Osteoblast (primary cell): Measurements from ENCODE around the gene ULK4. TPM values are rescaled to one million over a fixed set of nuclear protein-coding genes. Genes with fewer than 3 reads are reported as not detected.
A peak's percentile ranks its signal among the peaks of the same experiment; 100 is the strongest.

ENCODE experiments used
- DNase-seq: peaks from one replicate; pipeline ENCODE4 v3.0.0; 2011; ENCODE audit warnings: low spot score, mixed read lengths; ENCODE audit not compliant: insufficient read length; ENCODE audit errors: missing footprints
- H2AFZ ChIP-seq: 2 replicates; pipeline ENCODE4 v1.6.0; 2011; ENCODE audit warnings: mild to moderate bottlenecking, low read length
- H3K27ac ChIP-seq: 2 replicates; pipeline ENCODE4 v1.5.1; 2011; ENCODE audit warnings: mild to moderate bottlenecking, low read depth, low read length, moderate library complexity
- H3K27me3 ChIP-seq: 2 replicates; pipeline ENCODE4 v1.6.0; 2012; ENCODE audit warnings: mild to moderate bottlenecking, control low read depth, inconsistent platforms, low read length, moderate library complexity; ENCODE audit not compliant: insufficient read depth
- H3K36me3 ChIP-seq: 2 replicates; pipeline ENCODE4 v1.5.1; 2011; ENCODE audit warnings: mild to moderate bottlenecking, low read length, control low read depth, moderate library complexity; ENCODE audit not compliant: insufficient read depth
- H3K4me1 ChIP-seq: 2 replicates; pipeline ENCODE4 v1.5.1; 2011; ENCODE audit warnings: mild to moderate bottlenecking, low read length, control low read depth, moderate library complexity; ENCODE audit not compliant: insufficient read depth
- H3K4me2 ChIP-seq: 2 replicates; pipeline ENCODE4 v1.6.0; 2011; ENCODE audit warnings: mild to moderate bottlenecking, low read length; ENCODE audit not compliant: insufficient read depth
- H3K4me3 ChIP-seq: fragments of 200-600 bp; sonication (generic); 3 replicates; pipeline ENCODE4 v1.5.1; 2012; ENCODE audit warnings: mild to moderate bottlenecking, low read length, inconsistent platforms; ENCODE audit not compliant: insufficient read depth
- H3K79me2 ChIP-seq: 2 replicates; pipeline ENCODE4 v1.6.0; 2012; ENCODE audit warnings: mild to moderate bottlenecking, low read length, control low read depth, inconsistent platforms; ENCODE audit not compliant: insufficient read depth
- H3K9me3 ChIP-seq: 2 replicates; pipeline ENCODE4 v1.5.1; 2011; ENCODE audit warnings: low read depth, low read length, control low read depth
- H4K20me1 ChIP-seq: 2 replicates; pipeline ENCODE4 v1.6.0; 2012; ENCODE audit warnings: mild to moderate bottlenecking, low read length, control low read depth; ENCODE audit not compliant: insufficient read depth
- small RNA-seq: library from RNA; depleted of rRNA; stranded (forward); fragments of <200 nt; gene quantifications from one replicate; pipeline ENCODE3, GENCODE V24; 2012
- total RNA-seq: library from RNA; depleted of rRNA; stranded (reverse); fragments of >200 nt; gene quantifications from 2 replicates; pipeline ENCODE4 v1.2.3, GENCODE V29; 2012
- TF ChIP-seq, protein P1 (sequence below): IDR thresholded peaks from 2 replicates; pipeline ENCODE4 v1.5.1; 2011; ENCODE audit warnings: mild to moderate bottlenecking, low read depth, low read length, moderate library complexity; ENCODE audit errors: extremely low read depth

Gene ULK4
- total RNA-seq, 1 donor, result 20.6 TPM

DNA sequence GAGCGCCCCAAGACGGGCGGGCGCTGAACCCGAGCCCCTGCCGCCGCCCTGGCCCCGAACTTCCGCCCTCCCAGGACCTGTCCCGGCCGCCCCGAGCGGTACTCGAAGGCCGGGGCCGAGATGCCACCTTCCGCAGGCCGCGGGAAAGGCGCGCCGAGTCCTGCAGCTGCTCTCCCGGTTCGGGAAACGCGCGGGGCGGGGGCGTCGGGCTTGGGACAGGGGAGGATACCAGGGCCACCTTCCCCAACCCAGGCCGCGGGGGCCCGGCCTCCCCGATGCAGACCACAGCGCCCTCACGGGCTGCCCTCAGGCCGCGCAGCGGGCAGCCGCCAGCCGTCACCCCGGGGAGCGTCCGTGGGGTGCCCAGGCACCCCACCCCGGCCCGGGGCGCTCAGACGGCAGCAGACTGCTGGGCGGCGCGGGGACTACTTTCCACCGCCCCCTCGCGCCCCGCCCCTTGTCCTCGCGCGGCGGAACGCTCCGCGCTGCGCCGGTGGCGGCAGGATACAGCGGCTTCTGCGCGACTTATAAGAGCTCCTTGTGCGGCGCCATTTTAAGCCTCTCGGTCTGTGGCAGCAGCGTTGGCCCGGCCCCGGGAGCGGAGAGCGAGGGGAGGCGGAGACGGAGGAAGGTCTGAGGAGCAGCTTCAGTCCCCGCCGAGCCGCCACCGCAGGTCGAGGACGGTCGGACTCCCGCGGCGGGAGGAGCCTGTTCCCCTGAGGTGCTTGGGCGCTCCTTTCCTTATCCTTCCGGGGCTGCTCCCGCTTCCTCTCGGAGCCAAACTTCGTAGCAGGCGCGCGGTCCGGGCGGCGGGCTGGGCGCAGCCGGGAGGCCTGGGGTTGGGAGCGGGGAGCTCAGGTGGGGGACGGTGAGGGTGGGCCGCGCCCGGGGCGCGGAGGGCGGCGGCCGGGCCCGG is 762.7 kb downstream of the ULK4 start, which contains the start of gene CTNNB1:
TSS of gene CTNNB1 (plus strand) at position 556 of the 916 bp plus-strand sequence. CDS start 24,564 bp downstream, outside the sequence.
- Histone ChIP-seq H3K4me1 (peaks cover 25% of the 10 kb centered on the region), H3K27ac (peak within 1 kb of the TSS; percentile 92), H3K9me3 (no peaks in the 10 kb centered on the region), H3K4me2 (peak within 1 kb of the TSS; percentile 95), H3K4me3 (peak within 1 kb of the TSS; percentile 91), H2AFZ (peak within 1 kb of the TSS; percentile 80), H3K27me3 (no peaks in the 10 kb centered on the region), H3K79me2 (peaks cover 47% of the 10 kb centered on the region), H3K36me3 (no peaks in the 10 kb centered on the region), H4K20me1 (peaks cover 40% of the 10 kb centered on the region)
- TF ChIP-seq, protein P1, sequence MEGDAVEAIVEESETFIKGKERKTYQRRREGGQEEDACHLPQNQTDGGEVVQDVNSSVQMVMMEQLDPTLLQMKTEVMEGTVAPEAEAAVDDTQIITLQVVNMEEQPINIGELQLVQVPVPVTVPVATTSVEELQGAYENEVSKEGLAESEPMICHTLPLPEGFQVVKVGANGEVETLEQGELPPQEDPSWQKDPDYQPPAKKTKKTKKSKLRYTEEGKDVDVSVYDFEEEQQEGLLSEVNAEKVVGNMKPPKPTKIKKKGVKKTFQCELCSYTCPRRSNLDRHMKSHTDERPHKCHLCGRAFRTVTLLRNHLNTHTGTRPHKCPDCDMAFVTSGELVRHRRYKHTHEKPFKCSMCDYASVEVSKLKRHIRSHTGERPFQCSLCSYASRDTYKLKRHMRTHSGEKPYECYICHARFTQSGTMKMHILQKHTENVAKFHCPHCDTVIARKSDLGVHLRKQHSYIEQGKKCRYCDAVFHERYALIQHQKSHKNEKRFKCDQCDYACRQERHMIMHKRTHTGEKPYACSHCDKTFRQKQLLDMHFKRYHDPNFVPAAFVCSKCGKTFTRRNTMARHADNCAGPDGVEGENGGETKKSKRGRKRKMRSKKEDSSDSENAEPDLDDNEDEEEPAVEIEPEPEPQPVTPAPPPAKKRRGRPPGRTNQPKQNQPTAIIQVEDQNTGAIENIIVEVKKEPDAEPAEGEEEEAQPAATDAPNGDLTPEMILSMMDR, result peak; percentile 14
- peak; percentile 96 for DNase-seq

DNA sequence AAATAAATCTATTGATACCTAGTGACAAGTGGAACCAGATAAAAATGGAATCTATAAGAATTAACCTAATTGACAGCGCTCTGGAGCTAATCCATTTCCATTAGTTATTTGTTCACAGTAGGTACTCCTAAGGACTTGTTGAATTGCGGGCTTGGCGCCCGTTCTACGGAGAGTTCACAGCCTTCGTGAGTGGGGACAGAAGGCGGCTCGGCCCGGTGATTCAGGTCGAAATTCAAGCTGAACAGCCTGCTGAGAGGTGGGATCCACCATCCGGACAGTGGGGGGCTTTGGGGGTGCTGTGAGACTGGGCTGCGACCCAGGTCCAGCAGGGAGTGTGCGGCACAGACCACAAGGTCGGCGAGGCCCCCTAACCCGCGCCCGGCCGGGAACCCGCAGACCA is 763.4 kb downstream of the ULK4 start:
- peak overlapping the region; percentile 91 for H3K4me3 ChIP-seq
- H3K36me3 ChIP-seq, result no peaks in the 10 kb centered on the region
- H3K4me2 ChIP-seq, result peak overlapping the region; percentile 83
- peaks cover 41% of the 10 kb centered on the region for H3K79me2 ChIP-seq
- no peaks in the 10 kb centered on the region for H3K9me3 ChIP-seq
- peak overlapping the region; percentile 80 for H2AFZ ChIP-seq
- peak overlapping the region; percentile 92 for H3K27ac ChIP-seq
- H4K20me1 ChIP-seq, result peaks cover 33% of the 10 kb centered on the region
- peaks cover 25% of the 10 kb centered on the region for H3K4me1 ChIP-seq
- TF ChIP-seq, protein P1, result no peak
- no peaks in the 10 kb centered on the region for H3K27me3 ChIP-seq
- no peak for DNase-seq

DNA sequence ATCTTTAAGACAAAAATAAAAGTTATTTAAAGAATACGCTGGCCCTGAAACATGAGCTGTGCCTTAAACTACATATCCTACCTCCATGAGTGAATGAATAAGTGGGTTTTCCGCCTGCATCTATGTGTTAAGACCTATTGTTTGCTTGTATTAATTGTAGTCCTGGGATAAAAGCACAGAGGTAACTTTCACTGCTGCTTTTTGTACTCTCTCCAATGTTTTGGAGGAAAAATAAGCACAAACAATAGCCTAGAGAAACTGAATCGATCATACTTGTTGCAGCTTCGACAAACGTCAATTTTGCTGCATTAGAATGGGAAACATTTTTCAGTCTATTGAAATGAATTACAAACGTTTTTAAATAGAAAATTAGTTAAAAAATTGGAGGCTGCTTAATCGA is 763.9 kb downstream of the ULK4 start:
- Histone ChIP-seq H4K20me1 (peaks cover 29% of the 10 kb centered on the region), H3K27me3 (no peaks in the 10 kb centered on the region), H2AFZ (no peak overlapping the region), H3K4me2 (no peak overlapping the region), H3K79me2 (peaks cover 36% of the 10 kb centered on the region), H3K9me3 (no peaks in the 10 kb centered on the region), H3K4me1 (peaks cover 20% of the 10 kb centered on the region), H3K4me3 (no peak overlapping the region), H3K36me3 (no peaks in the 10 kb centered on the region), H3K27ac (no peak overlapping the region)
- DNase-seq, result no peak
- TF ChIP-seq, protein P1, result no peak

Small RNA genes within 50 kb of the gene (small RNA-seq; reads per million reads assigned to genes)
- not detected for gene ATP6V0E1P2
- gene RF00019, result not detected
- not detected for gene RF00096
- gene RF00602, result not detected

Other genes starting within 250 kb of the ULK4 start
- gene TRAK1, start 129.3 kb upstream of the ULK4 start, total RNA-seq, result 60.4 and 65.7 TPM in 2 replicates